AG04450 (cell line): ENCODE results near the gene PHYH. TPM values are rescaled to one million over a fixed set of nuclear protein-coding genes. Genes with fewer than 3 reads are reported as not detected.

Source experiments
- CTCF ChIA-PET: fragments of 300-600, 350-600 bp; formaldehyde crosslinking; extraction: SDS; loops from one replicate; lab custom pipeline; 2022; ENCODE audit warnings: antibody characterized with exemption, inconsistent platforms; lab: Charles Lee
- POLR2A ChIA-PET: fragments of 350-600 bp; formaldehyde crosslinking; extraction: SDS; loops from one replicate; lab custom pipeline; 2021; ENCODE audit warnings: antibody characterized with exemption, inconsistent platforms; lab: Yijun Ruan, JAX
- DNase-seq: peaks from one replicate; pipeline ENCODE4 v3.0.0-alpha.2; 2011; ENCODE audit warnings: low read depth, low spot score
- H3K27ac ChIP-seq: one replicate; pipeline ENCODE4 v1.5.1; 2012; ENCODE audit warnings: low read depth, low read length, control low read depth
- H3K27me3 ChIP-seq: one replicate; pipeline ENCODE4 v1.6.0; 2012; ENCODE audit warnings: low read length; ENCODE audit not compliant: control insufficient read depth, insufficient read depth
- H3K4me3 ChIP-seq: 2 replicates; pipeline ENCODE4 v1.5.1; 2011; ENCODE audit warnings: mild to moderate bottlenecking, low read depth, low read length, control low read depth
- H3K9me3 ChIP-seq: 2 replicates; pipeline ENCODE4 v1.5.1; 2012; ENCODE audit warnings: low read length; ENCODE audit not compliant: control insufficient read depth, insufficient read depth
- polyA plus RNA-seq: library from polyadenylated mRNA; depleted of rRNA; stranded (reverse); fragments of >200 nt; gene quantifications from 2 replicates; pipeline ENCODE4 v1.2.3, GENCODE V29; 2011
- TF ChIP-seq, protein P1 (sequence below): IDR thresholded peaks from 2 replicates; pipeline ENCODE4 v1.5.1; 2011; ENCODE audit warnings: low read depth, low read length, control low read depth, inconsistent platforms

The PHYH gene
- polyA plus RNA-seq, 1 experiment = 16.7 TPM

DNA sequence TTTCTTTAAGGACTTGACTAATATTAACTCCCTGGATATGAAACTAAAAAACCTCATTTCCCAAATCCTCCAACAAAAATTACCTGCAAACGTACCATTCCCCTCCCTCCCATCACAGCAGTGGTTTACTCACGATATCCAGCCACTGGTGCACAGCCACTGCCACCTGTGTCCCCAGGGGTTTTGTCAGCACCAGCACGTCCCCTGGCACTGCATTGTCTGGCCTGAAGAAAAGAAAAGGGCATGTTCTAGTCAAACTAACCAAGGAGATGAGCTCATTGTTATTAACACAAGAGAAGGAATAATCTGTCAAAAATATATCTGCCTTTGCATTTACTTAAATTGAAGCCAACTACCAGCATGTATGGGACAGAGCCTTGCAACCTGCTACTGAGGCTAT lies 29.7 kb upstream of the PHYH start:
- no peaks in the 10 kb centered on the region for H3K9me3 ChIP-seq
- H3K27ac ChIP-seq = no peak overlapping the region
- no peak for DNase-seq
- no peaks in the 10 kb centered on the region for H3K27me3 ChIP-seq
- no peak overlapping the region for H3K4me3 ChIP-seq
- CTCF ChIA-PET = interaction anchor here (0.7 to 2.1 kb wide), 2 partner anchors 28 to 274 kb away, joined by 3 to 7 read pairs; no protein-coding TSS in a partner anchor
- TF ChIP-seq, protein P1, sequence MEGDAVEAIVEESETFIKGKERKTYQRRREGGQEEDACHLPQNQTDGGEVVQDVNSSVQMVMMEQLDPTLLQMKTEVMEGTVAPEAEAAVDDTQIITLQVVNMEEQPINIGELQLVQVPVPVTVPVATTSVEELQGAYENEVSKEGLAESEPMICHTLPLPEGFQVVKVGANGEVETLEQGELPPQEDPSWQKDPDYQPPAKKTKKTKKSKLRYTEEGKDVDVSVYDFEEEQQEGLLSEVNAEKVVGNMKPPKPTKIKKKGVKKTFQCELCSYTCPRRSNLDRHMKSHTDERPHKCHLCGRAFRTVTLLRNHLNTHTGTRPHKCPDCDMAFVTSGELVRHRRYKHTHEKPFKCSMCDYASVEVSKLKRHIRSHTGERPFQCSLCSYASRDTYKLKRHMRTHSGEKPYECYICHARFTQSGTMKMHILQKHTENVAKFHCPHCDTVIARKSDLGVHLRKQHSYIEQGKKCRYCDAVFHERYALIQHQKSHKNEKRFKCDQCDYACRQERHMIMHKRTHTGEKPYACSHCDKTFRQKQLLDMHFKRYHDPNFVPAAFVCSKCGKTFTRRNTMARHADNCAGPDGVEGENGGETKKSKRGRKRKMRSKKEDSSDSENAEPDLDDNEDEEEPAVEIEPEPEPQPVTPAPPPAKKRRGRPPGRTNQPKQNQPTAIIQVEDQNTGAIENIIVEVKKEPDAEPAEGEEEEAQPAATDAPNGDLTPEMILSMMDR = no peak
- POLR2A ChIA-PET = no interaction called here

DNA sequence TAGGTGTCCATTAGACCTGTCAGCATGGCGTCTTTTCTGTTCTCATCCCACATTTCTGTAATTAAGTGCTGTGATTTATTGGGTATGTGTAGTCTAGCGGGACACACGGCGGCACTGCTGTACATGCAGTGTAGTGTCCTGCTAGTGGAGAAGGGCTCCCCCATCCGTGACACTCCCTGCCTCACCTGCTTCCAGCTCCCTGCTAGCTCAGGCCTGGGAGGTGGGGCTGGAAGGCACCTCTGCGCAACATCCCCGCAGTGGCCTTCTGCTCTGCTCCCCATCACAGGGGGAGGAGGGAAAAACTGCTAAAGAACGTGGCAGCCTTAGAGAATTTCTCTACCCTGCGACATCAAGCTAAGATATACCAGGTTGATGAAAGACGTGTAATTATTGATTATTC lies 28.7 kb upstream of the PHYH start:
- TF ChIP-seq, protein P1 = no peak
- no peak for DNase-seq
- CTCF ChIA-PET = interaction anchor here (1.5 to 2.1 kb wide), 2 partner anchors 27 to 122 kb away, joined by 5 to 7 read pairs; no protein-coding TSS in a partner anchor
- H3K9me3 ChIP-seq = no peaks in the 10 kb centered on the region
- H3K27me3 ChIP-seq = no peaks in the 10 kb centered on the region
- no peak overlapping the region for H3K4me3 ChIP-seq
- POLR2A ChIA-PET = no interaction called here
- H3K27ac ChIP-seq = no peak overlapping the region

DNA sequence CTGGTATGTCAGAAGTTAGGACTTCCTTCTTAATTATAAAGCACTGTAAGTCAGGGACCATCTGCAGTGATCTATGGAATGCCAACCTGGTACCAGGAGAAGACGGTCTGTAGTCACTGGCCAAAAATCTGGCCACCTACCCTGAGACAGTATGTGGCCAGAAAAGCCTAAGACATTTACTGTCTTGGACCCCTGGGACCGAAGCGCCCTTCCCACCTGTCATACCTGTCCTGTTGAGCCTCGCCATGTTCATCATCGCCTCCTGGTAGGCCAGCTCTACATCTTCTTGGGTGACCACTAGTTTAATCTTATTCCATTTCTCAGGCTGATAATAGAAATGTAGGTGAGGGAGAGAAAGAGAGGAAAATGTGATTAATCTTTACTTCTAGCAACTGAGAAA lies 28.3 kb upstream of the PHYH start:
- CTCF ChIA-PET = interaction anchor here (1.5 kb wide), 1 partner anchor 122 kb away, joined by 5 read pairs; no protein-coding TSS in a partner anchor
- H3K9me3 ChIP-seq = no peaks in the 10 kb centered on the region
- POLR2A ChIA-PET = no interaction called here
- no peak overlapping the region for H3K27ac ChIP-seq
- H3K27me3 ChIP-seq = no peaks in the 10 kb centered on the region
- DNase-seq = no peak
- TF ChIP-seq, protein P1 = no peak
- H3K4me3 ChIP-seq = no peak overlapping the region

DNA sequence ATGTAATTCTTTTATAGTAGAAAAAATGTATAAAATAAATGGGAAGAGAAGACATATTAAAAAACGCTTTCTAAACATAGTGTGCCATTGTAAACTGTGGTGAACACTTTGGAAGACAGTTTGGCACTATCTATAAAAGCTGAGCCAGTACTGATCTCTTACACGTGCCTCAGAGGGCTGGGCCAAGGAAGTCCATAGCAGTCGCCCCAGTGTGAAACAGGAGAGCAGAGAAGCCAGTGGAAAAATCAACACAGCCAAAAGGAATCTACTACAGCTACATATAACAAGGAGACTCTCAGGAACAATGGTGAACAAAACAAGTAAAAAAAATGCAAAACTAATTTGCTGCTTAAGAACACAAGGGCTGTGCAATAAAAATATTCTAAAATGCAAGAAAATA lies 27.7 kb upstream of the PHYH start:
- ChIA-PET CTCF (interaction anchor here (1.5 kb wide), 1 partner anchor 121 kb away, joined by 5 read pairs; no protein-coding TSS in a partner anchor), POLR2A (no interaction called here)
- no peak for DNase-seq
- H3K9me3 ChIP-seq = no peaks in the 10 kb centered on the region; the same call in 1 of the 2 replicates
- no peaks in the 10 kb centered on the region for H3K27me3 ChIP-seq
- H3K27ac ChIP-seq = no peak overlapping the region
- no peak overlapping the region for H3K4me3 ChIP-seq
- TF ChIP-seq, protein P1 = no peak

DNA sequence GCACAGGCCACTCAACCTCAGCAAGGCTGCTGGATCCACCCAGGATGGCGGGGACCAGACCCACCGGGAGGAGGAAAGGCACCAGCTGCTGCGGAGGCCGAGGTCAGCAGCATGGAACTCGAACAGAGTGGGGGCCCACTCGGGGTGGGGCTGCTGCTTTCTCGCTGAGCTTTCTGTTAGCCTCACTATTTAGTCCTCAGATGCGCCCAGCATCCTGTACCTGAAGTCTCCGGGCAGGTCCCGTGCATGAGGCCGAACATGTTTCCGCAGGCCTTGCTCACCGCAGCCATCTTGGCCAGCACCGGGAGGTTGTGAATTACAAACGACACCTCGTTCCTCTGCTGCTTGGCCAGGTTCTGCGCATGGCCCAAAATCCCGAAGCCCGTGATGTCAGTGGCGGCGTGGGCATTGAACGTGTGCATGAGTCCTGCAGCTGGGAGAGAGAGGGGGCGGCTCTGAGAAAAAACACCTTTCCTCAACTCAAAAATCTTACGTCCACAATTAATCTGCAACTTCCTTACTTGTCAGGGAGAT lies 22.8 kb upstream of the PHYH start:
- TF ChIP-seq, protein P1 = no peak
- H3K27ac ChIP-seq = no peak overlapping the region
- no peak for DNase-seq
- no peaks in the 10 kb centered on the region for H3K27me3 ChIP-seq
- ChIA-PET CTCF (interaction anchor here (0.9 to 1.8 kb wide), 2 partner anchors 20 to 116 kb away, joined by 3 to 4 read pairs; no protein-coding TSS in a partner anchor), POLR2A (no interaction called here)
- no peak overlapping the region for H3K4me3 ChIP-seq
- no peaks in the 10 kb centered on the region; the same call in 1 of the 2 replicates for H3K9me3 ChIP-seq
